Measurements from ENCODE around the gene TARP.

DNA sequence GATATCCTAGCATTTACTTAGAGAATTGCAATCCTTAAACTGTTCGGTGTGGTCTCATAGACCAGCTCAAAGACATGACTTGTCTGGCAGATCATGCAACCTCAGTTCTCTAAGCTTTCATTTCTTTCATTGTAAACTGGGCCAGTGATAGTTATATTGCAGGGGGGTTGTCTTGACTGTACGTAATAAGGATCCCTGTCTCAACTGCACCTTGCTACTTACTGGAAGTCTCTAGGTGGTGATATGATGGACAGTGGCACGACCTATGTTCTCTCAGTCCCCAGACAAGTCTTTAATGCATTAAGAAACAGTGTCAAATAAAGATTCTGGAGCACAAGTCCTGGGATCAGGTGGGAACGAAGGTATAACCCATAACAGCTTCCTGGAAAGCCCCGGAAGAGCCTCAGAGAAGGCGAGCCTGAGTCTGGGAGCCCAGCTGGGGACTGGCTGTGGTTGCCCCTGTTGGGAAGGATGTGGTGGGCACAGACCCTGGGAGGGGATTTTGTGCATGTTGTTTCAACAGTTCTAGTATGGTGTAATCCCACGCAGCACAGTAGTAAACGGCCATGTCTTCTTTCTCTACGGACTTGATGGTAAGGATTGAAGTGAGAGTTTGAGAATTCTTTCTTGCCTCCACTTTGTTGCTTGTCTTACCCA lies 26.0 kb upstream of the TARP start:
- TF ChIP-seq CTCF (conservative IDR thresholded peaks at IDR 0.05; ENCODE audit: low read length) (no peak), EZH2phosphoT487 (IDR thresholded peaks at IDR 0.05; ENCODE audit: borderline replicate concordance) (no peak)
